Occipital lobe (tissue), 2 donors: ENCODE data around the gene GOSR1. TPM values are rescaled to one million over a fixed set of nuclear protein-coding genes. Genes with fewer than 3 reads are reported as not detected.
"Not testable (repeated sequence)": the region's sequence is repeated elsewhere in the genome, so short reads cannot be mapped to it uniquely, and the experiment has no call there.

Source experiments
- DNase-seq: peaks from one replicate; lab custom pipeline; 2025; lab: John Stamatoyannopoulos, UW
- total RNA-seq: library from RNA; depleted of rRNA; stranded (reverse); fragments of >200 nt; gene quantifications from one replicate; pipeline ENCODE4 v1.2.3, GENCODE V29; 2014

The GOSR1 gene
- total RNA-seq, 1 donor from 2014 or later: 27.9 TPM

GRCh38 chr17:30505868-30506417 lies 28.7 kb downstream of the GOSR1 start:
- no peak for DNase-seq

- DNase-seq: no peak
Measured at GRCh38 chr17:30506481-30506880, 29.3 kb downstream of the GOSR1 start.

- no peak for DNase-seq
Measured at GRCh38 chr17:30513346-30513745, 36.1 kb downstream of the GOSR1 start.

DNA sequence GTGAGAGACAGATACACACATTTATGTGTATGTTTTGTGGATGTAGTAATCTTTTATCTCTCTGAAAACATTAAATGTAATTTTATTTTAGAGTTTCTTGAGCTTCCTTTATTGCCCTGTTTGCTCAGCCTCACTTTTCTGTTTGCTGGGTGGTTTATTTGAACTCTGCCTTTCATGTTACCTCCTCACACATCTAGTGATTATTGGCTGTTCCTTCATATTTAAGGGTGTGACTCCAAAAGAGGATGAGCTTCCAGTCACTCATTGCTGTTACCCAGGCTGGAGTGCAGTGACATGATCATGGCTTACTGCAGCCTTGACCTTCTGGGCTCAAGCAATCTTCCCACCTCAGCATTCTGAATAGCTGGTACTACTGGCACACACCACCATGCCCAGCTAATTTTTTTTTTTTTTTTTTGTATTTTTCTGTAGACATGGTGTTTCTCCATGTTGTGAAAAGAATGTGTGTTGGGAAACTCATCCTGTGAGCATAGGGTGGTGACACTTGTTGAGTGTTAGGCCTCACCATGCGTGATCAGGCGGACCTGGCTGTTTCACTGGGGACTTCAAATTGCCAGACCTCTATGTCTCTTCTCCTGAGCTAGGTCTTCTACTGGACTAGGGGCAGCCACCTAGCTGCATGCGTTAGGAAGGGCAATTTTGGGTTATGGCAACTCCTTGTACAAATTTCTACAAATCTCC lies 37.8 kb downstream of the GOSR1 start:
- DNase-seq: no peak

GRCh38 chr17:30517786-30518185 lies 40.6 kb downstream of the GOSR1 start:
- no peak for DNase-seq

DNA sequence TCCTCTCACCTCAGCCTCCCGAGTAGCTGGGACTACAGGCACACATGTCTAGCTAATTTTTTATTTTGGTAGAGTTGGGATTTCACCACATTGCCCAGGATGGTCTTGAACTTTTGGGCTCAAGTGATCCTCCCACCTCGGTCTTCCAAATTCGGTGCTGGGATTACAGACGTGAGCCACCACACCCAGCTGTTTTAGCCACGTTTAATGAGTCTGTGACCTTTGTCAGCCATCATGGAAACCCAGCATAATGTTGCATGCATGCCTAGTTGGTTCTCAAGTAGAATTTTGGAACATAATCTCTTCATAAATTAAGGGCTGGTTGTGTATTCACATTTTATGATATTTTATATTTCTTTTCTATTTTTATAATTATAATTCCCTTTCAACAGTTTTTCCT lies 42.0 kb downstream of the GOSR1 start:
- DNase-seq: no peak

DNA sequence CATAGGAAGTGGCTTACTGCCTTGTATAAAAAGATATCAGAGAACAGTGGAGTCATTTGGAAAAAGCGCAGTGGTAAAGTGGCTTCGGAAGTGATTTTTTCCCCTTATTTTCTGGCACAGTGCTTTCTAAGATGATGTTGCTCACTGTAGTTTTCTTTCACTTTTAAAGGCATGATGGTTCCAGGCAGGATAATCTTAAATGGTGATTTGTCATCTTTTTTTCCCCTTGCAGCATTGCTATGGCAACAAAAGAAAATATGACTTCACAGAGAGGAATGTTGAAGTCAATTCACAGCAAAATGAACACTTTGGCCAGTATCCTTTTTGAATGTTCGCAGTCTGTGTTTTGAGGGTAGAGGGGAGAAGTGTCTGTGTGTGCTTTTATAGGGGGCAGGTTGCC lies 42.5 kb downstream of the GOSR1 start:
- DNase-seq: no peak

DNA sequence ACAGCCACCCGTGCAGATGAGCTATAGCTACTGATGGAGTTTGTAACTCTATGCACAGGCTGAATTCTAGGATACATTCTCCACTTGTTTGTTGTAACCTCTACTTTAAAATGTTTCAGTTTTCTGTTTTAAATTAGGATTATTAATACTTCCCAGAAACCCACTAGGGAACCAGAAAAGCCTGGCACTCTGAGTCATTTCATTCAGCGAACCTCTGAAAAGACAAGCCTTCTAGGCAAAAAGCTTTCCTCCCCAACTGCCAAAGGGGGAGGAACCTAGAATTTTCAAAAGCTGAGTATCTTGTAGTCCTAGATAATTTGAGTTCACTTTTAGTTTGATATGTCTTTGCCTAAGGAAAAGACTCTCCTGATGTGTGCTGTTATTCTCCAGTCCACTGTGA lies 43.2 kb downstream of the GOSR1 start:
- DNase-seq: no peak

DNA sequence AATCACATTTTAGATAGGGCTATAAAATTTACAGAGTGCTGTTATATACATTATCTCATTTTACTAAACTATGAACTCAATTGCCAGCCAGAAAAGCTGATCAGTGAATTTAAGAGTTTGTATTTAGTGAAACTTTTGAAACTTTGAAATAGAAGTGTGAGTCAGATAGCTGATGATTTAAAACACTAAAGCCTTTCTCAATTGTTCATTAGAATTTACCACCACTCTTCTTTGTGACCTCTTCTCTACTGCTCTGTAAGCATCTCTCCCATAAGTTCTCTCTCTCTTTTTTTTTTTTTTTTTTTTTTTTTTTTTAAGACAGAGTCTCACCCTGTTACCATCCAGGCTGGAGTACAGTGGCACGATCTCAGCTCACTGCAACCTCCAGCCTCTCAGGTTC lies 43.7 kb downstream of the GOSR1 start:
- DNase-seq: no peak

- no peak for DNase-seq
Measured at GRCh38 chr17:30521766-30522165, 44.6 kb downstream of the GOSR1 start.

DNA sequence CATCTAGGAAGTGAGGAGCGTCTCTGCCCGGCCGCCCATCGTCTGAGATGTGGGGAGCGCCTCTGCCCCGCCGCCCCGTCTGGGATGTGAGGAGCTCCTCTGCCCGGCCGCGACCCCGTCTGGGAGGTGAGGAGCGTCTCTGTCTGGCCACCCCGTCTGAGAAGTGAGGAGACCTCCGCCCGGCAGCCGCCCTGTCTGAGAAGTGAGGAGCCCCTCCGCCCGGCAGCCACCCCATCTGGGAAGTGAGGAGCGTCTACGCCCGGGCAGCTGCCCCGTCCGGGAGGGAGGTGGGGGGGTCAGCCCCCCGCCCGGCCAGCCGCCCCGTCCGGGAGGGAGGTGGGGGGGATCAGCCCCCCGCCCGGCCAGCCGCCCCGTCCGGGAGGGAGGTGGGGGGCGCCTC lies 46.0 kb downstream of the GOSR1 start:
- DNase-seq: not testable (repeated sequence)

DNA sequence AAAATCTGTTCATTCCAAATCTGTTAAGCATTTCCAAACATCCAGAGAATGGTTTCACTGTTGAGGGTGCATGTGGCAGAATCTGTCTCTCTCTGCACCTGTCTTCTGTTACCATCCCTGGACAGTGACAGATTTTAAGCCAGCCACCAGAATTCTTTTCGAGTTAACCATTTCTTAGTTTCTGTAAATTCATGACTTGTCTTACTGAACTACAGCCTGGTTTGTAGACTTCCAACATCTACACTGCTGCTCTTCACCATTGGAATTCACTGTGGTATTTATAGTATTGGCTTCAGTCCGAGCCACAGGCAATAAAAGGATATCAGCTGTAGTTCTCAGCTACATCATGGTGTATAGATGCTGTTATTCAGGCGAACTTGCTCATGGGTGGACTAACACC lies 47.6 kb downstream of the GOSR1 start:
- DNase-seq: no peak

- no peak for DNase-seq
Measured at GRCh38 chr17:30526401-30526800, 49.2 kb downstream of the GOSR1 start.

DNA sequence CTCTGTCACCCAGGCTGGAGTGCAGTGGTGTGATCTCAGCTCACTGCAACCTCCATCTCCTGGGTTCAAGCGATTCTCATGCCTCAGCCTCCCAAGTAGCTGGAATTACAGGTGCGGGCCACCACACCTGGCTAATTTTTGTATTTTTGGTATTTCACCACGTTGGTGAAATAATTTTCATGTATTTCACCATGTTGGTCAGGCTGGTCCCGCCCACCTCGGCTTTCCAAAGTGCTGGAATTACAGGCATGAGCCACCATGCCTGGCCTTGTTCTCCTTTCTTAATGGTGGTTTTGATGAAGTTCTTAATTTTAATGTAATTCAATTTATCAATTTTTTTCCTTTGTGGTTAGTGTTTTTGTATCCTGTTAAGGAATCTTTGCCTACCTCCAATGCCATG lies 51.5 kb downstream of the GOSR1 start:
- not testable (repeated sequence) for DNase-seq

GRCh38 chr17:30530346-30531025 lies 53.3 kb downstream of the GOSR1 start:
- DNase-seq: no peak

GRCh38 chr17:30532871-30533270 lies 55.7 kb downstream of the GOSR1 start:
- no peak for DNase-seq

DNA sequence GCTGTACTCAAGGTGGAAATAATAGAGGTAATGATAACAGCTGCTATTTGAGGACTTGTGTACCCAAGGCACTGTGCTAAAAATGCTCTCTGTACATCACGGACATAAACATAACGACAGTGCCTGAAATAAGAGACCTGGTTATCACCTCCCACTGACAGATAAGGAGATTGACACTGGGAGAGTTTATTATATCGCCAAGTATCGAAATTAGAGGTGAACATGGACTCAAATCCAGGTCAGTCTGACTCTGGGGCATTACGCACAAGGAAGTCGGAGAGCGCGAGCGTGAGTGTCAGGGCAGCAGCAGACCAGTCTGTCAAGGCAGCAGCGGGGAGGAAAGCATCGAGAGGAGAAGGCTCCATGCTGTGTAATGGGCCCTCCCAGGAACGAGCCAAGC lies 57.1 kb downstream of the GOSR1 start:
- no peak for DNase-seq

DNA sequence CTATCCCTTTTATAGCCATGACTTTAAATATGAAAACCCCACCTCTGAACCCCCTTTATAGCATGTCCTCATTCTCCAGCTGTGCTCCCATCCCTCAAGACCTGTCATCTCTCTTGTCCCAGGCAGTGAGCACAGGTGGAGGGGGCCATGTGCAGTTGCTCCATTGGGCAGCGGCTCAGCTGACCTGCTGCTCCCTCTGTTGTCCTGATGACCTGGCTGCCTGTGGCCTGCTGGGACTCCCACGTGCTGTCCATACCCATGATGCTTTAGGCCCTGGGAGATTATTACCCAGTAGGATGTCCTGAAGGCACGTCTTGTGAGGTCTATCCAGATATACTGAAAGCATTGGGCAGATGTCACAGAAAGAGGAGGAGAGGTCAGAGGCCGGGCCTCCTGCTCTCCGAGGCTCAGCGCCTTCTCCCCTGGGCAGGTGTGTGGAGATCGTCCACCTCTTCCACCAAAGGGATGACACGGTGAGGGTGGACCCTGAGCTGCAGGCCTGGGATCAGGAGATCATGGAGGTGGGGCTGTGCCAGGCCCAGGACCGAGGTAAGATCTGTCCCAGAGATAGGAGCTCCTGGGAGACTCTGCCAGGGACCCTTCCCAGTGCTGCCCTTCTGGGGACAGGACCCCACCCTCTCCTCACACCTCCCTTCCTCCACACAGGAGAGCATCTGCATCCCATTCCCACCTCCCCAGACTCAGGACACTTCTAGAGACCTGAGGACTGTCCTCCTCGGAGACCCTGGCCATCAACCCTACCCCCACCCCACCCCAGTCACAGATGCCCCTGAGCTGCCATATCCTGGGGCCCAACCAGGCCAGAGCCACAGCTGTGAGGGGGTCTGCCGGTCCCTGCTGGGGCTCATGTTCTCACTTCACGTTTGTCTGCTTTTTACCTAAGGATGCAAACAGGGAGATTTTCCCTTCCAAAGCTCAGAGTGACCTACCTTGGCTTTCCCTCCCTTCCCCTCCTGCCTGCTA lies 58.0 kb downstream of the GOSR1 start:
- no peak for DNase-seq

DNA sequence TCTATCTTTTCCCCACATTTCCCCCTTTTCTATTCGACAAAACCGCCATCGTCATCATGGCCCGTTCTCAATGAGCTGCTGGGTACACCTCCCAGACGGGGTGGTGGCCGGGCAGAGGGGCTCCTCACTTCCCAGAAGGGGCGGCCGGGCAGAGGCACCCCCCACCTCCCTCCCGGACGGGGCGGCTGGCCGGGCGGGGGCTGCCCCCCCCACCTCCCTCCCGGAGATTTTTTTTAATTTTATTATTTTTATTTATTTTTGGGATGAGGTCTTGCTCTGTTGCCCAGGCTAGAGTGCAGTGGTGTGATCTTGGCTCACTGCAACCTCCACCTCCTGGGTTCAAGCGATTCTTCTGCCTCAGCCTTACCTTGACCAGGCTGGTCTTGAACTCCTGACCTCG lies 59.6 kb downstream of the GOSR1 start:
- not testable (repeated sequence) for DNase-seq

DNA sequence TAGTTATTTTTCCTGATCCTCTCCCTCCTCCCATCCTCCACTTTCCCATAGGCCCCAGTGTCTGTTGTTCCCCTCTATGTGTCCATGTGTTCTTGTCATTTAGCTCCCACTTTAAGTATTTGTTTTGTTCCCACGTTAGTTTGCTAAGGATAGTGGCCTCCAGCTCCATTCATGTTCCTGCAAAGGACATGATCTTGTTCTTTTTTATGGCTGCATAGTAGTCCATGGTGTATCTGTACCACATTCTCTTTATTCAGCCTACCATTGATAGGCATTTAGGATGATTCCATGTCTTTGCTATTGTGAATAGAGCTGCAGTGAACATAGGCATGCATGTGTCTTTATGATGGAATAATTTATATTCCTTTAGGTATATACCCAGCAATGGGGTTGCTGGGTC lies 60.5 kb downstream of the GOSR1 start:
- not testable (repeated sequence) for DNase-seq

DNA sequence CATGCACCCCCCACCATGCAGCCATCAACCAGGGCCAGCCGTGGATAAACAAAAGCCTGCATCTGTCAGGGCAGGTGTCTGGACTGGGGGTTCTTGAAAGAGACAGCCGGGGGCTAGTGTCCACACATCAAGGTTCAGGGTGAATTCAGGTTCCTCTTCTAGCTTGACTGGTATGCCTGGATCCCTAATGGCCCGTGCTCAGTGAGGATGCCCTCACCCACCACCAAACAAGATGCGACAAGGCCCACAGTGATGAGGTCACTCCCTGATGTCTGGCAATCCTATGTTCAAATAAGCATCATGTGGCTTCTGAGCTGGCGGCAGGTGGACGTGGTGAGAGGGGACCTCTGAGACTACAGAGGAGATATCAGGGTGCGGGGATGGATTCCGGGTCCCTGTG lies 64.6 kb downstream of the GOSR1 start:
- DNase-seq: no peak

DNA sequence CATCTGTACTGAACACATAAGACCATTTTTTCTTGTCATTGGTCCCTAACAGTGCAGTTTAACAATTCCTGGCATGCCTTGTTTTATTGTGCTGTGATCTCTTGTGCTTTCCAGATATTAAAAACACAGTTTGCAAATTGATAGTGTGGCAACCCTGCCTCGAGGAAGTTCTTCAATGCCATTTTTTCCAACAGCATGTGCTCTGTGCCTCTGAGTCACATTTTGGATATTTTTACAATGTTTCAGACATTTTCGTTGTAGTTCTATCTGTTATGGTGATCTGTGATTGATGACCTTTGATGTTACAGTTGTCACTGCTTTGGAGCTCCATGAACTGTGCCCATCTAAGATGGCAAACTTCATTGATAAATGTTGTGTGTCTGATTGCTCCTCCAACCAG lies 66.2 kb downstream of the GOSR1 start:
- no peak for DNase-seq
